Epithelial cell of prostate (primary cell): ENCODE data around the gene SLC6A12.
"Not testable (repeated sequence)": the region's sequence is repeated elsewhere in the genome, so short reads cannot be mapped to it uniquely, and the experiment has no call there.

ENCODE experiments used
- DNase-seq: peaks from one replicate; pipeline ENCODE4 v3.0.0-alpha.2; 2011; ENCODE audit warnings: low read depth, low spot score
- H3K27ac ChIP-seq: fragments of 450-650 bp; 2 replicates; pipeline ENCODE4 v1.5.1; 2017; ENCODE audit warnings: mild to moderate bottlenecking

The SLC6A12 gene

DNA sequence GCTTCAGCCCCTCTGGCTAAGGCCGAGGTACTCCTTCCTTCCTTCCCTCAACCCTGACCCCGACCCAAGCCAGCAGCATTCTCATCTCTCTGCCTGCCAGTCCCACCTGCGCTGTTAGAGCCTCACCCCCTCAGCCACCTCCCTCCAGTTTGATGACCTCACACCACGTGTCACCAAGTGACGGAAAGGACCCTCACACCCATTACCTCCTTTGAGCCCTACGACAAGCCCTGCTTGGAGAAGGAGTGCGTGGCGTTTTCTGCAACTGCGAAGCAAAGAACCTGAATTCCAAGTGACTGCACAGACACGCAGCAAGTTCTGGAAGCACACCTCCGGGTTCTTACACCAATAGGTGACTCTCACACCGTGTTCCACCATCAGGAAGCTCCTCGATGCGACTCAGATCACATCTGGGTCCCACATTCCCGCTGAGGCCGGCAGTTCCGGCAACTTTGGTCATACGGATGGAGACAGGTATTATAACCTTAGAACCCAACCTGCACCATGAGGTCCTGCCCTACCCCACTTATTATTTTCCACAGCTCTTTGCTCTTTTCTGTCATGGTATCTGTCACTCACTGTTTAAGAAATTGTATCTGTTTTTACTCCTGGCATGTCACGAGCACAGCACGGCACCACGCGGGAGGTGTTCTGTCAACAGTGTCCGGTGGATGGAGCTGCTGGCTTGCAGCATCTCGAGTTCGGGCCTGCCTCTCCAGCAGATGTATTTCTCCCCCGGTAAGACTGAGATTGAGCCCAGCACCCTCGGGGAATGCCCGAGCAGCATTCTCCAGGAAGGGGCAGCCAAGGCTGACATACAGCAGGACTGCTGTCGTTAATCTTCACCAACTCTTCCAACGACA lies 5.0 kb upstream of the SLC6A12 start:
- DNase-seq = no peak
- H3K27ac ChIP-seq = no peak overlapping the region

DNA sequence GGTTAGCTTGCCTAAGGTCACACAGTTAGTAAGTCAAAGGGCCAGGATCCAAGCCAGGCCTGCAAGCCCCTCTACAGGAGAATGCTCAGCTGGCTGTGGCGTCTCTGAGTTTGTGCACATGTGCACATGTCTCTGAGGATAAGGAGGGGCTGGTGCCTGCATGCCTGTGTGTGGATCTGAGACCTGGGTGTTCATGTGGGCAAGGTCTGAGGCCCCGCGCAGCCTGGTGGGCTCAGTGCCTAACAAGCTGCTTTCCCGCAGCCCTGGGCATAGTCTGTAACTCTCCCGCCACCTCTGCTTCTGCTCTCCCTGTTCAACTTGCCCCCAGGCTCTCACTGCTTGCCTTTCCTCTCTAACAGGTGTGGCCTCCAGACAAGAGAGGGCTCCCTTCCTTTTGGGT lies 4.3 kb upstream of the SLC6A12 start:
- DNase-seq = no peak
- no peak overlapping the region for H3K27ac ChIP-seq

DNA sequence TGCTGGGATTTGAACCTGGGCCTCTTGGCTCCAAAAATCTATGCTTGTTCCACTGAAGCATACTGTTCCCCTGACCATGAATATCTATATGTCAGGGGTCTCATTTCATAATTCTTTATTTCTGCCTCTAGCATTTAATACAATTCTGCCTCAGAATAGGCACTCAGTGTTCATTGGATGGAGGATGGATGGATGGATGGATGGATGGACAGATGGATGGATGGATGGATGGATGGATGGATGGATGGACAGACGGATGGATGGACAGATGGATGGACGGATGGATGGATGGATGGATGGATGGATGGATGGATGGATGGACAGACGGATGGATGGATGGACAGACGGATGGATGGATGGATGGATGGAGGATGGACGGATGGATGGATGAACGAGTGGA lies 3.1 kb upstream of the SLC6A12 start:
- not testable (repeated sequence) for H3K27ac ChIP-seq, DNase-seq

DNA sequence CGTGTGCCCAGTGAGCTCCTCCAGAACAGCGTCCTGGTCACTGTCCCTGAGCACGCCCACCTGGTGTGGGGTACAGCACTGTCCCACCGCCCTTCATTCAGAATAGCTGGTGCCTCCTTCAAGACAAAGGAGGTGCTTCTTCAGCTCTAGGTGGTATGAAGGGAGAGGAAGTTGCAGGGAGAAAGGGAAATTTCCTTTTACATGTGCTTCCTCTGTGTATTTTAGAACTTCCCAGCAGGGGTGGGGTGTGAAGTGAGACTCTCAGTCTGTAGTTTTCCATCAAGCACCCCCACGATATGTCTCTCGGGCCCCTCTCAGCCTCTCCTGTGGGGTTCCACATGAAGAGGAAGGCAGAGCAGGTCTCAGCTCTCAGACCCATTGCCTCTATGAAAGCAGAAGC lies 1.2 kb upstream of the SLC6A12 start:
- no peak overlapping the region for H3K27ac ChIP-seq
- no peak for DNase-seq

DNA sequence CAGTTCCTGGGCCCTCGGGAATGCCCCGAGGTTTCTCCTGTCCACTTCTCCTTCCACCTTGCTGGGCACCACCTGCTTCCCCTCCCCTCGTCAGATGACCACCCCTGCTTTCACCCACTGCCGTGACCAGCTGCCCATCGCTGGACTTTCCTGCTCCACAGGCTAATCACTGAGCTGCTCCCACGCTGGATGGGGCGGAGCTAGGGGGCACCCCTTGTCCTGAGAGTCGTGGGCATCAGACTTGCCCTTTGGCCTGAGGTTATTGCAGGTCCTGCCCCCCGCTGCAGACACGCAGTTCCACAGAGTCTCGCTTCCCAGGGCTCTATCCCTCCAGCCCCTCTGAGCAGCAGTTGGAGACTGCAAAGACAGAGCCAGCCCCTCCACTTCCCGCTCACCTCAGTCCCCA lies 427 bp downstream of the SLC6A12 start:
- no peak for DNase-seq
- no peak overlapping the region for H3K27ac ChIP-seq

DNA sequence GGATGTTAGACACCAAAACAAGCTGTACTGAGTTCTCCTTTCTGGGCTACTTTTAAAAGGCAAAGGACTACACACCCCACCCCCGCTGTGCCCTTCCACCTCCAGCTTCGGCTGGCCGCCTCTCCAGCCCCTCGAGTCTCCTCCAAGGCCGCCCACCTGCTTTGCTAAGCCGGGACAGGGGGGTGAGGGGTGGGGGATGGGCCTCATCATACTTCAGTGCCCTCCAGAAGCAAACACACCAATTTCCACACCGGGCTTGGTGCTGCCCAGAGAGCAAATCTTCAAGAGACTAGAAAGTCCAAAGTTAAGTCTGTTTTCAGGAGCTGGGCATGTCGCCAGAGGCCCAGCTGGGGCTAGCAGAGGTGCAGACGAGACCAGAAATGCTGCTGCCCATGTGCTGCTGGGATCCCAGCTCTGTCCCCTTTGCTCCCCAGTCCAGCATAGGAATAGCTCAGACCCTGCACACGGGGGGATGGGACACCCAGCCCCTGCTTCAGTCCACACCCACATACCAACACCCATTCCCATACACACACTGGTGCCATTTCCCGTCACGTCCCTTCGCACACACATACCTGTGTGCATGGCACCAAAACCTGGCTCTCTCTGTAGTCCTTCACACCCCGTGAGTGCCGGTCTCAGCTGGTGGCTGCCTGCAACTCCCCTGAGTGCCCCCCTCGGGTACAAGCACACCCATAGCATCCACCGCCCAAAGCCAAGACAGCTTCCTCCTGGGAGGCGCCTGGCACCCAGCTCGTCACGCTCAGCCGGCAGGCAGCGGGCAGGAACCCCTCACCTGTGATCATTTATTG lies 1.0 kb downstream of the SLC6A12 start:
- H3K27ac ChIP-seq = no peak overlapping the region
- DNase-seq = no peak

DNA sequence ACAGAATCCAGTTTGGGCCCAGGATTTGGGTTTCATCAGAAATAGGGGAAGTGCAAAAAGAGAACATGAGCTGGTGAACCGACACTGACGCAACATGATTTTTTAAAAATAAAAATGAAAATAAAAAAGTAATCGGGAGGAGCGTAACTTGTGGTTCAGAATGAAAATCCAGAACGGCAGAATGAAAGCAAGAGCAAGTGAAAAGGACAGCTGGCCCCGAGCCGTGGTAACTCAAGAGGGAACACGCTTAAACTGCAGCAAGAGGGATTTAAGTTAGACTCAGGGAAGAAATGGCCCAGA lies 1.6 kb downstream of the SLC6A12 start:
- no peak overlapping the region for H3K27ac ChIP-seq
- no peak for DNase-seq

DNA sequence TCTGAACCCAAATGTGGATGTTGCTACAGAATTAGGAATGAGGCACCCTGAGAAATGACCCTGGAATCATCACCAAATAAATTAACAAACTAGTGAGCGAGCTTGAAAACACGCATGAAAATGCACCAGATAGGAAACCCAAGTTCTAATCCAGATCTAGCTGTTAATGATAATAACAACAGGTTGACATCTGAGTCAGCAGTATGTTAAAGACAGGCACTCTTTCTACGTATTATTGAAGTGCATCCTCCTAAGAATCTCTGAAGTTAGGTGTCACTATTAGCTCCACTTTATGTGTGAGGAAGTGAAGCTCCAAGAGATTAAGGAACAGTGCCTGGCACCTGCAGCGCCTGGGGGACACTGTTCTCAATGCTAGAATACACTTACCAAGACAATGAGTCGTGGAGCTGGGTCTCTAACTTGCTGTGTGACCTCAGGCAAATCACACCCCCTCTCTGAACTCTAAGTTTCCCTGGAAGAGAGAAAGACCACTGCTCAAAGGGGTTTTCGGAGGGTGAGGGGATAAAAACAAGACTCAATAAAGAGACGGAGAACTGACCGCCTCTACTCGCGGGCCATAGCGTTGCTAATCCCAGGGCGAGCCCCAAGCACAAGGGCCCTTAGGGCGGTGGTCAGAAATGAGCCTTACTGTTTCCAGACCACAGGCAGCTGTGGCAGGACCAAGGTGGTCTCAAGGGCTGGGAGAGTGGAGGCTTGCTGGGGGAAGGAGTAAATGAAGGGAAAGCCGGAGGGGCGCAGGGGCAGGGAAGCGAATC lies 2.1 kb downstream of the SLC6A12 start:
- DNase-seq = no peak
- no peak overlapping the region for H3K27ac ChIP-seq

DNA sequence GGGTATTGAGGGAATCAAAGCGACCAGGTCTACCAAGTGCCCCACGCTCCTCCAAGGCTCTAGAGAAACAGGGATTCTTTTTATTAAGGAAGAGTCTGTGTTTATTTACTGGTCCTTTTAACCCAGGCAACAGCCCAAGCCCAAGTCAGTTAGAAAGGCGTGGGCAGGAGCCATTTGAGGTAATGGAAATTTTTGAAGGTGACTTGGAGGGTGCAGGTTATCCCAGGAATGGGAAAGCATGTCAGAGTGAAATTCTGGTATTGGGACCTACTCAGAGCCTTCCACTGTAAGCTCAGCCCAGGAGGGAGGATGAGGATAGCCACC lies 2.9 kb downstream of the SLC6A12 start:
- H3K27ac ChIP-seq = no peak overlapping the region
- DNase-seq = no peak

DNA sequence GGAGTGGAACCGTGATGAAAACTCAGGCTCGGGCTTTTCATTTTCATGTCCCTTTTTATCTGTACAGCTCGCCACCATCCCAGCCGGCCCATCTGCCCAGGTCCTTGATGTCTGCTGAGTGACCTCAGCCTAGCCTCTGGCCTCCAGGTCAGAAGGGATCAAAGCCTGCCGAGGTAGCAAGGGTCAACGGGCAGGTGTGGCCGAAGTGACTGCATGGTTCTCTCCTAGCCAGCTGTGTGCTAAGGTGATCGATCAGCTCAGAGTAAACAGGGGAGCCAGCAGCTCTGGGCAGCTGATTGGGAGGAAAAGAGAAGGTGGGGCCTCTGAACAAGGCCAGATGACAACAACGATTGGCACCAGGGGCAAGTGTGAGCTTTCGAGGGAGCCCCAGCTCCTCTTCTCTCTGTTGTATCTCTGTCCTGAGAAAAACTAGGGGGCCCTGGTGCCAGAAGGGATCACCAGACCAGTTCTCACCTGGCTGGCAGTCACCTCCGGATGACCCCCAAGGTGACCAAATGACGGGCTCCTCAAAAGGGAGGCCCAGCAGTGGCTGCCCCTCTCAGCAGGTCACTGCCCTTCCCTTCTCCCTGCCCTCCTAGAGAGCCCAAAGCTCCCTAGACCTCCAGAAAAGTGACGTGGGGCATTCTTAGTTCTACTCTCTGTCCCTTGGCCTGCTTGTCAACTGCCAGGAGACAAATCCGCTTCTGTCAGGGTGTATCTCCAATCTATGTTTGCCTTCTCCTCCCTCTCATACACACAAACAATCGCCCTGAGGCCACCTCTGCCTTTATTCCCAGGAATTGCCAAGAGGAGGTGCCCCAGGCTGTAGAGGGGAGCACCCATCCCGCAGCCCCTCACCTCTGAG lies 3.4 kb downstream of the SLC6A12 start:
- no peak for DNase-seq
- no peak overlapping the region for H3K27ac ChIP-seq

DNA sequence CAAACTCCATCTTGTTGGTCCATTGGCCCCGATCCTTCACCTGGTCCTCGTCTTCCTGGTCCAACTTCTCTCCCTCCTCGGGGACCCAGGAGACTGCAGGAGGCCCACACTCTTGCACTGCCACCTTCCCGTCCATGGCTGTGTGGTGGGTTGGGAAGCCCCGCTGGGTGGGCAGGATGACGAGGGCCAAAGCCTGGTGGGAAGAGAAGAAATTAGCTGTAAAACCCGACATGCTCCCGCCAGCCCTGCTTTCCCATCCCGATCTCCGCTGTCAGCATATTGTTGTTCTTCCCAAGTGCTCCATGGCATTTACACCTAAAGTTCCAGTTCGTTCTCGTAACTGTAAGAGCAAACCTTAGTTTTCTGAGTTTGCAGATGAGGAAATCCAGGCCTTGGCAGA lies 4.1 kb downstream of the SLC6A12 start:
- no peak overlapping the region for H3K27ac ChIP-seq
- DNase-seq = no peak

DNA sequence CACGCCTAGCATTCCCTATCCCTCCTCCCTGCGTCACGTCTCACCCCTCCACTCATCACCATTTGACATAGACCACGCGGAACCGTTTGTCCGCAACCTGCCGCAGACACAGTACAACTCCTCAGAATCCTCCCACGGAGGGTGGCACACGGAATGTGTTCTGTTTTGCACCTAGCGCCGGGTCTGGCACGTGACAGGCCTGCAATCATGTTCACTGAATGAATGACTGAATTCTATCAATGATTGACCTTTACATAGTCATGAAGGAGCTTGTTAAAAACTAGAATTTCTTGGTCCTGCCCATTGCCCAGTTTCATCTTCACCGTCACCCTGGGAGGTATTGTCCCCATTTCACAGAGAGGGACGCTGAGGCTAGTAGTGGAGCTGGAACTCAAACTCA lies 4.7 kb downstream of the SLC6A12 start:
- no peak for DNase-seq
- no peak overlapping the region for H3K27ac ChIP-seq

DNA sequence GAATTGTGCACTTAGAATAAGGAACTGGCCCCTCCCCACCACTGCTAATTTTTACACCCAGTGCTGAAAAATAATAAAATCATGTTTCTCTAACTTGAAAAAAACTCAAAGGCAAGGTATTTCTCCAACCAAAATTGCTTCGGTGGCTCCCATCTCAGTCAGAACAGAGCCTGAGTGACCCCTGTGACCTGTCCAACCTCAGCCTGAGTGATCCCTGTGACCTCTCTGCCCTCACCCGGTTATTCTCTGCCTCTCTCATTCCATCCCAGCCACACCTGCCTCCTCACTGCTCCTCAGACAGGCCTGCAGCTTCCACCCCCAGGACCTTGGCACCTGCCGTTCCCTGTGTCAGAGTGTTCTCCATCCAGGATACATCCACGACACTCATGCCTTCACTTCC lies 5.1 kb downstream of the SLC6A12 start:
- H3K27ac ChIP-seq = no peak overlapping the region
- no peak for DNase-seq

DNA sequence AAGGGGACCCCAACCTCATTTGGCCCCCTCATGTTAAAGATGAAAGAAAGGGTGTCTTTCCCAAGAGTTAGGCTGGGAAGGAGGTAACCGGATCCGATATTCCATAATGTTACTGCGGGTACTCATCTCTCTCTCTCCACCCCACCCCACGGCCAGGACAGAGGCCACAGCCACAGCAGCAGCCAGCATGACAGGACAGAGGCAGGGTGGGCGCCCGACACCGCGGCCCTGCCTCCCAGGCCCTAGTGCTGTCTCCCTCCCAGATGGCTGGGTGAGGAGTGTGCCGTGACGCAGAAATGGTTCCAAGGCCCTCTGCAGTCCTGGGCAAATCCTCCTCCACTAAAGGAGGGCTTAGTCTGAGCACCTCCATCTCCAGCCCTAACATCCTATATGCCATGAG lies 6.2 kb downstream of the SLC6A12 start:
- no peak for DNase-seq
- H3K27ac ChIP-seq = no peak overlapping the region

DNA sequence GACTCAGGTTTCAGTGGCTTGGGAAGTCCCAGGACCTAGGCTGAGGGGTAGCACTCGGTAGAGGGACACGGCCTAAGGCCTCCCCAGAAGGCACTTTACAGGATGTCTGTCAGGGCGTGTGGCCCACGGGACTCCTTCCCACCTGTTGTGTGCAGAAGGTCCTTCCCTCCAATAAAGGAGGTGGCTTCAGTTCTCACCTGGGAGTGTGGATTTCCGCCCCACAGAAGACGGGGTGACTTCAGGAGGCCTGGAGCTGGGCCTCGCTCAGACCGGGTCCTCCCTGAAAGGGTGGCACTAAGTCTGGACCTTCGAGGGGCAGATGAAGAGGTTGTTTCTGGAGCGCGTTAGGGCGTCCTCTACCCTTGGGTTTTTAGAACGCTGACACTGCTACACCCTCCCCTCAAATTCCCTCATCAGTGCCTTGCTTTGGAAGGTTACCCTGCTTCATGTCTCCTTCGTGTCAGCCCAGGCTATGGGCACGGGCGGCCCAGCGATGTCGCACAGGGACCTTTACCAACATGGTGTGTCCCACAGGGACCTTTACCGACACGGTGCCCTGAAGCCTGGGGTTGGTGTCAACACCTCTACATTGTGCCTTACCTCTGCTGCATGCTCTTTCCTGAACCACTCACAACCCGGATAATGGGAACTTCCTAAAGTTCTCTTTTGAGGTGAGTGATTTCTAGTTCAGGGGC lies 7.1 kb downstream of the SLC6A12 start:
- DNase-seq = no peak

DNA sequence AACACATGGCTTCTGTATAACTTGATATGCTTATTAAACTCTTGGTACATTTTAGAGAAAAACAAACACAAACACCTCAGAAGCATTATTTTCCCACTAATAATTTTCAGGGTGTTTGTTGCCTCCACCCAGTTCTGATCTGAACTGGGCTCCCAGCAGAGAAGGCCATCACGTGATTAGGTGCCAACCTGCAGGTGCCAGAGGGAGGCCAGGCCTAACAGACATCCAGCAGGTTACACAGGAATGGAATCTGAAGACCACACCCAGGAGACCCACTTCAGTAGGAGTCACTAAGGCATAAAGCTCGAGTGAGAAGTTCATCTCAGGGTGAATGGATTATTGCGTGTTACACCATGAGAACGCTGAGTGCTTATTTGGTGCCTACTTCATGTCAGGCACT lies 8.9 kb downstream of the SLC6A12 start:
- DNase-seq = no peak
- no peak overlapping the region for H3K27ac ChIP-seq

More for the DNA sequence above, 7.1 kb downstream of the SLC6A12 start:
- H3K27ac ChIP-seq = no peak overlapping the region

DNA sequence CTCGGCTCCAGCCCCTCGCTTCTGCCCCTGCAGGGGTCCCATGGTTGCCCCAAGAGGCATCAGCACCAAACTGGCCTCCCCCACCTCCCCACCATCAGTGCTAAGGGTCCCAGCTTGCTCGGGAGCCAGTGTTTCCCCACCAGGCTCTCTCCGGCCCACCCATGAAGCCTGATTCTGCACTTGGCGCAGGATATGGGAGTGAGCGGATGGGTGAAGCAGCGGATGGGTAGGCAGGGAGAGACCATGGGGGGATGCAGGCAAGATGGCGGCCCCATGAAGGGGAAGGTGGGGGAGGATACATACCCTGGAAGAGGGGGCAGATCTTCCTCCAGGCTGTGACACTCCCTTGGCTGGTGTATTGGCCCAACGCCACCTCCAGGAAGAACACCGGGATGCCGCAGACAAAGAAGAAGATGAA lies 9.7 kb downstream of the SLC6A12 start:
- H3K27ac ChIP-seq = no peak overlapping the region
- DNase-seq = no peak

DNA sequence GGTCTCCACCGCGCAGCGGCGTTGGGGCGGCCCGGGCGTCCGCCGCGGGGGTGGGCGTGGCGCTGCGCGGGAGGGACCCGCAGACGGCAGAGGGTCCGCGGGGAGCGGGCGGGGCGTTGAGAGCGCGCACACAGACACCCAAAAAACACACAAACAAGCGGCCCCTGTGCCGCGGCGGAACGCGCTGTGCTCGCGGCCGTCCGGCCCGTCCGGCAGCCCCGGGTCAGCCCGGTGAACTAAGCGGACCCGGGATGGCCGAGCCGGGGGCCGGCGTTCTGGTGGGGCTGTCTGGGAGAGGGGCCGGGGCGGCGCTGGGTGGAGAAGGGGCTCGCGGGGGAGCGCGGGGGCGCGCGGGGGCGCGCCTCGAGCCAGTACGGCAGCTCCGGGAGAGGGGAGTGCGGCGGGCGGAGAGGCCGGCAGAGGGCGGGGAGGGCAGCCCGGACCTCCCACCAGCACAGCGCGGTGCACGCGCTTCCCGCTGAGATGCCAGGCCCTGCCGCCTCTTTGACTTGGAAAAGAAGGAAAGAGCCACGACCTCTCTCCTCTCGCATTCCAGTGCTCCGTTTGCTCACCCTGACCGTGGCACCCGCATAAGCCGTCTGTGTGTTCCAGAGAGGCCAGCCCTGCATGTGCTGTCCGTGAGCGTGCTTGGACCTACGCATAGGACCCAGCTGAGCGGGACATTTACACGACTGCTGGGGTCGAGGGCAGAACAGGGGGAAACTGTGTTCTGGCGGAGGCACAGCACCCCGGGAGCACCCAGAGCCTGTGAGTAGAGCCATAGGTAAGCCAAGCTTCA lies 10.3 kb downstream of the SLC6A12 start:
- H3K27ac ChIP-seq = no peak overlapping the region
- no peak for DNase-seq

DNA sequence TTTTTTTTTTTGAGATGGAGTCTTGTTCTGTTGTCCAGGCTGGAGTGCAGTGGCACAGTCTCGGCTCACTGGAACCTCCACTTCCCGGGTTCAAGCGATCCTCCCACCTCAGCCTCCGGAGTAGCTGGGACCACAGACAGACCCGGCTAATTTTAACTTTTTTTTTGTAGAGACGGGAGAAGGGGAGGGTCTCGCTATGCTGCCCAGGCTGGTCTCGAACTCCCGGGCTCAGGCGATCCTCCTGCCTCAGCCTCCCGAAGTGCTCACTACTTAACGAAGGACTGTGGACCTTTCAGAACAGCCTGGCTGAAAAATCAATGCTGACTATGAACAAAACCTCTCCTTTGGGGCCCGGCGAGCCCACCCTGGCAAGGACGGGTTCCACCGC lies 10.9 kb downstream of the SLC6A12 start:
- H3K27ac ChIP-seq = no peak overlapping the region
- no peak for DNase-seq
